Islet precursor cell (in vitro differentiated cells): ENCODE data around the gene RPS6KL1.

ENCODE experiments used
- DNase-seq: peaks from one replicate; pipeline ENCODE4 v3.0.0-alpha.2; 2018

RPS6KL1 gene

DNA sequence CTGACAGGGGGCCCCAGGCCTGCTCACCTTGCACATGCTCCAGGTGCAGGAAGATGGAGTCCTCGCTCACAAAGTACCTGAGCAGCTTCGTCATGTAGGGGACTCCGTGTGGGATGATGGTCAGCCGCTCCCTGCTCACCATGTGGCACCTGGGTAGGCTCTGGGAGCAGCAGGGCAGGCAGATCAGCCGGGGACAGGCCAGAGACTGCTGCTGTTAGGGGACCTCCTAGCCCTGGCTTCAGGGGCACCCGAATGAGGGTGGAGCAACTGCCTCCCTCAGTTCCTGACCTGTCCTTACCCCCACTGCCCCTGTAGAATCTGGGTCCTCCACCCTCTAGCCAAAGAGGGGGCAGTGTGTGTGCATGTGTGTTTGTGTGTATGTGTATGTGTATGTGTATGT lies 11.8 kb downstream of the RPS6KL1 start:
- DNase-seq: no peak

DNA sequence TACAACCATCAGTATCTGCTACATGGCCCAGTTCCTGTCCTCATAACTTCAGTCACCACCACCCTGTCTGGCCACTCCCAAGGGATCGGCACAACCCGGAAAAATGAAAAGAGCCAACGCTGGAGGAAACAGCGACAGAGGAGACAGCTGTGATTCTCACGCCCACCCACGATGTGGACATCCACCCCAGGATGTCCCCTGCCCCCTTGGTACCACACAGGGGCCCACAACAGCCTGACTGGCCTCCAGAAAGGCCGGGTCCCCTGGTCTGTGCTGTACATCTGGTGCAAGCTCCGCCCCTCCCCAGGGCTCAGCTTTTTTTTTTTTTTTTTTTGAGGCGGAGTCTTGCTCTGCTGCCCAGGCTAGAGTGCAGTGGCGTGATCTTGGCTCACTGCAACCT lies 12.5 kb downstream of the RPS6KL1 start:
- DNase-seq: no peak

DNA sequence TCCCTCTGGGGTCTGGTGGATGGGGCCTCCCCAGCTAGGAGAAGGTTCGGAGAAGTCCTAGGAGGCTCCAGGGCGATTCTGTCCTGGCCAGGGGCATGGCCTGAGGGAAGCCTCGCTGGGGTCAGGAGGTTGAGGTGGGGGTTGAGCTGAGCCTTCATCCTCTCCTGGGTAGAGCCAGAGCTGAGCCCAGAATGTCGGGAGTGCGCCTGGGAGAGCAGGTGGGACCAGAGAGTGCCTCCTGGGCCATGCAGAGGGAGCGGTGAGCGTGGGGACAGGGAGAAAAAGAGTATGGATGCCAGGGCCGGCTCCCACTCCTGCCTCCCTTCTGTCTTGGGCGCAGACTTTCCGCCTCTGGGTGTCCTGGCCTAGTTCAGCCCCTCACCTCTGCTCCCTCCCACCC lies 13.1 kb downstream of the RPS6KL1 start:
- no peak for DNase-seq

DNA sequence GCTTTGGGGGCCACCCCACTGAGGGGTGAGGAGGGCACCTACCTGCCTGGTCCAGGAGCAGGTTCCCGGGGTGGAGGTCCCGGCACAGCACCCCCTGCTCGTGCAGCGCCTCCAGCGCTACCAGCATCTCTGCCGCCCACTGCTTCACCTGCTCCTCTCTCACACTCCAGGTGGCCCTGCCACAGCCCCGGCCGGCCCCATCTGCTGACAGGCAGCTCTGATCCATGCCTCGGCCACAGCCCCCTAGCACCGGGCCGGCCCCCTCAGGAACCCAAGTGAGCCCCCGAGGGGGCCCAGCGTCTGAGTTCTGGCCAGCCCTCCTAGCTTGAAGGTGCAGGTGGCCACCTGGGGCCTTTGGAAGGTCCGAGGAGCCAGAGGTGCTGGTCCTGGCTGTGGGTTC lies 13.6 kb downstream of the RPS6KL1 start:
- DNase-seq: no peak

DNA sequence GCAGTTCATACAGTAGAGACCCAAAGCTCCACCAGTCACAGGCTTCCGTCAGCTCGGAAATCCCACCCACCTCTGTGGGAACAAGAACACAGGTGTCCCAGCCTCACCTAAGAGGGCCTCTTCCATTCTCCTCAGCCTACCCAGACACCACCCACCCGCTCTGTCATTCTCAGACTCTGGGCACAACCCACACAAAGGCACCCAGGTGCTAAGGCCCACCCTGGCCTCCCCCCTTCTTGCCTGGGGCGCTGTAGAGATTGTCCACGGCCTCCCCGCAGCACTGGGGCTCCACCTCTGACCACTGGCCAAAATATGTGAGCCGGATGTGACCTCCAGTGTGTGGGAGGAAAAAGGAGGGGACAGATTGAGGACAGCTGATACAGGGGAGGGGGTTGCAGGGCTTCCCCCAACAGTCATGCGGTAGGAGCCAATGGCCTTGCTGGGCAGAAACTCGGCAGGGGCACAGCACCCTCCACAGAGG lies 14.2 kb downstream of the RPS6KL1 start:
- no peak for DNase-seq

DNA sequence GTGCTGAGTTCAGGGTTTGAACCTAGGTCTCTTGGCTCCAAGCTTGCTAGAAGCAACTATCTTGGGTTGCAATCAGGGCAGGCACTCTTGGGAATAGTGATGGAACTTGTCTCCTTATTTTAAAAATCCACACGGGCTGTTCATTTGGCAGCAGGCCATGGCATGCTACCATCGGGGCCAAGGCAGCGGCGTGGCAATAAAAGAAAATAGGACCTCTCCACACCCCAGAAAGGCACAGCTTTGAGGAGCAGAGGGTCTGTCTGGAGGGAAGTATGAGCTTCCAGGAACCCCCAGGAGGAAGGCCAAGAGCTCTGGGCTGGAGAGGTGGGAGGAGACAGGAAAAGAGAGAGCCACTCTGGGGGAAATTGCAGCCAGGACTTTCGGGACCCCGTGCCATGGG lies 15.3 kb downstream of the RPS6KL1 start:
- DNase-seq: no peak

DNA sequence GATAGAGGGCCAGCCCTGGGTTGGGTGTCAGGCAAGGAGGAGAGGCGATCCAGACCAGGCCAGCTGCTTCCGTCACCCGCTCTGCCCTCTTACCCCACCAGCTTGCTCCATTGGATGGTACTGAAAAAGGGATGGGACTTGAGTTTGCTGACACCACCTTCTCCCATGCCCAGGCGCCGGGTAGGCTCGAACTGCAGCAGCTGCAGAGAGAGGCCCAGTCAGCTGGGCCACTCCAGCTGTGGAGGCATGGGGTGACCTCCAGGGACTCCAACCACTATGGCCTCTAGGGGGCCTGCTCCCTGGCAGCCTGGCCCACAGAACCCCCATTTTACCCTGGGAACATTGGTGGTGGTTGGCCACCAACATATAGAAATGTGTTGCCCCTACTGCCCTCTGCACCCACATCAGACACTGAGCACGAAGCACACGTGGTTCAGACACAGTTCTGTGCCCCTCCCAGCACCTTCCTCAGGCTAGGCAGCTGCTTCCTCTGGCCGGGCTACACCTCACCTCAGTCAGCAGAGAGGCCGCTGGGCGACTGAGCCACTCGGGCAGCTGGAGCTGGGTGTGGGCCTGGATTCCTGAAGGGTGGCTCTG lies 16.0 kb downstream of the RPS6KL1 start:
- no peak for DNase-seq

DNA sequence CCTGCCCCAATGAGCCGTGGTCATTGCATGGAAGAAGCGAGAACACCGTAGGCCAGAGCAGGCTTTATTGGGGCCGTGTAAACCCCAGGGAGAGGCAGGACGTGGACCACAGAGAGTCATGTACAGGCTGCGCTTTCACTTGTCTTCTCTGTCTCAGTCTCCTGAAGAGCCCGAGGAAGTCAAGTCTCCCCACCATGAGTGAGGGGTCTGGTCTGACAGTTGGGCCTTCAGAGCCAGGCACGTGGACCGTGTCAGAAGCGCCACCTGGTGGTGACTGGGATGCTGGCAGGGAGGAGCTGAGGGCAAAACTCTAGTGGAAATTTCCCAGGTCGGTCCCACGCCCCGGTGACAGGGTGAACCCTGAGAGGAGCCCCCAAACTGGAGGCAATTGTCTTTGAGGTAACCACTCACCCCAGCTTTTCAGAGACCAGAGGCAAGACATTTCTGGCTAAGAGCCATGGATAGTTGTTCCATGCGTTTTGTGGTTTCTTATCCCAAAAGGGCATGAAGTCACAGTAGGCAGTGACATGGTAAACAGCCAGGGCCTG lies 17.4 kb downstream of the RPS6KL1 start:
- DNase-seq: peak; percentile 76

DNA sequence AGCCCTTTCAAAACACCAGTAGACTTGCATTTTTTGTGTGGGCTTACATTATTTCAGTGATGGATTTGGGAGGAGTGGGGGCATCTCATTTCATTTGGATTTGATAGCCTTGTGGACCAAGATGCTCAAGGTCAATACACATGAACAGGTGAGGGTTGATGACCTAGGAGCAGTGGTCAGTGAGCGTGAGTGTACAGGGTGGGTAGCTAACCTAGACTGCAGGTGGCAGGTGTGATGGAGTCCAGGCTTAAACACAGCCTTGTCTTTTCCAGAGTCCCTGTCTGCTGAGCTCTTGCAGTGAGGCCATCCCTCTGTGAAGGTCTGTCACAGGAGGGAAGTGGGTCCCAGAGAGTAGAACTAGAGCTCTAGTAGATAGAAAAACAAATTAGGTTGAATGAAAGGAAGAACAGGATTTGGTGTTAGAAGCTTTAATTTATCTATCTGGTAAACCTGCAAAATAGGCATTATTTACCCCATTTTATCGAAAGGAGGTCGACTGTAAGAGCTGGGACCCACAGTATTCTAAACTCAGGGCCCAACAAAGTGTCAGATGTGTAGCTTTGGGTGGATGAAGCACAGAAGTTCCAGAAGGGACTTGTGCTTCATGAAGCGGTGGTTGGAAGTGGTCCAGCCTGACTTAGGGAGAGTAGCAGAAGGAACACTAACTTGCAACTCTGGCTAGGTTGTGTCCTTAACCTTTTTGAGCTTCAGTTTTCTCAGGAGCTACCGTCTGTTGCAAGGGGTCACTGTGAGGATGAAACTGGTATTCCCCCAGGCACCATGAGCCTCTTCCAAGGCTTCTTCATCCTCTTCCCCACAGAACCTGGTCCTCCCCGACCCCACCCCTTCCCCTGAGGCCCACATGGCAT lies 18.2 kb downstream of the RPS6KL1 start:
- DNase-seq: no peak

DNA sequence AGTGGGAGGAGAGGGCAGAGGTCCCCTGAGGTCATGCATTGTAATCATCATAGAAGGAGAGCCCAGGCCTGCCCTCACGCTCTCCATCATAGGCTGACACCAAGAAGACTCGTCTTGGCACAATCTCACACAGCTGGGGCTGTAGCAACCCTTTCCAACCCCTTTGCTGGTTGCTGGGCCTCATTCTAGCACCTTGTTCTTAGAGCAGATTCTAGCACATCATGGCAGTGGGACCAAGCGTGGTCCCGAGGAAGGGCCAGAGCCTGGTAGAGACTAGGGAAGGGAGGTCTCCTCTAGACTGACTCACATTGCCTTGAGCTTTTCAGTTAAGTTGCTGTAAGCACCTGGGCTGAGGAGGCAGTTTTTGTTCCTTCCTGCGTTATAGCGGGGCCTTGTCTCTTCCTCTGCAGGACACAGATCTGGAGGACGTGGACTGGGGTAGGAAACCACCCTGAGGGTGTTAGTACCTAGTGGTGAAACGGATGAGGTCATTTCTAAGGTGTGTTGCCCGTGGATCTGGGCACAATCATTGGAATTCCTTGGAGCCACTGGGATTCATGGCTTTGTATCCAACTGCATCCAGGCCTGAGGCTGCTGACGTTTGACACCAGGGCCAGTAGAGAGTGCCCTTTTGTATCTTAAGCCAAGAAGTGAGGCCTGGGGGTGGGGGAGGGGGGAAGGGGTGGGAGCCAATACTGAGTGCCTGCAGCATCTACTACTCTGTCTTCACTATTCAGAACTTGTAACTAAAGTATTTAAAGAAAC lies 19.9 kb downstream of the RPS6KL1 start:
- peak; percentile 82 for DNase-seq

DNA sequence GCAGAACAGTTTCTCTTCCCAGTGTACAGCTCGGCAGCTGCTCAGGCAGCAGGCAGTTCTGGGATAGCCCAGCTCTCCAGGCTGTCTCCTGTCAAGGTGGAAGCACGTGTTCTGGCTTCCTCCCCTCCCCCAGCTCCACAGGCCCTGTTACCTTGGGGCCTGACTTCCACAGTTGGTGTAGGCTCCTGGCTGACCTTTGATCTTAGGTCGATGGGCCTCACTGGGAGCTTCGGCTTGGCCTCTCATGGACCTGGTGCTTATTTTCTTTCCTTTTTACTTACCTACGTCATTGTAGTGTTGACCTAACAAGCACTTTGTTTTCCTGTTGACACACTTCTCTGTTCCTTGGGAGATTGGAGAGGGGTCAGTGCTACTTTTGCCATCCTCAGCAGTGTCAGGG lies 24.4 kb downstream of the RPS6KL1 start:
- no peak for DNase-seq

DNA sequence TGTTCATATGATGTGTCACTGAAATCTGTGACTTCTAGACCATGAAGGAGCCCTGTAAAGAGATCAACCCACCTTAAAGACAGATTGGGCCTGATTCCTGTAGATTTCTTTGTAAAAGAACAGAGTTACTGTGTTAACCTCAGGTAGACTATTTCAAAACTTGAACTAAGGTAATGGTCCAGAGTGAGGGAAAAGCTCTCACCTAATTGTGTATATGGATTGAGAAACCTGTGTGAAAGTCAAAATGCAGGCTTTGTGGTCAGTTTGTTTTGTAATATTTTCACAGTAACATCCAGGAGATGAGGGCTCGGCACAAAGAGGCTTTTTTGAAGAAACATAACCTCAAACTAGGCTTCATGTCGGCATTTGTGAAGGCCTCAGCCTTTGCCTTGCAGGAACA lies 25.0 kb downstream of the RPS6KL1 start:
- DNase-seq: no peak

DNA sequence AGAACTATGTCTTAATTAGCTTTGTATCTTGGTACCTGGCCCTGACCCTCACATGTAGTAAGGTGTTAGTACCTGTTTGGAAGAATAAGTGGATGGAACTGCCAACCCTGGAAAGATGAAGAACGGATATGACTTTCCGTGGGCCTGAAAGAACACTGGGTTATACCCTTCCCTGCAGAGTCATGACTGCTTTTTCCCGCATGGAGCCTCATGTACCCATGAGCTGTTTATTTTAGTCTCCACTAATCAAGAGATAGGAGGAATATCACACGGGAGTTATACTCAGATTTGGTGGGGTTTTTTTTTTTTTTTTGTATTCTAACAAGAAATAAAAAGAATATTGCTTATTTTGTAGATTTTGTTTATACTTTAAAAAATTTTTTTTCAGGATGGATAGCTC lies 25.4 kb downstream of the RPS6KL1 start:
- DNase-seq: no peak

DNA sequence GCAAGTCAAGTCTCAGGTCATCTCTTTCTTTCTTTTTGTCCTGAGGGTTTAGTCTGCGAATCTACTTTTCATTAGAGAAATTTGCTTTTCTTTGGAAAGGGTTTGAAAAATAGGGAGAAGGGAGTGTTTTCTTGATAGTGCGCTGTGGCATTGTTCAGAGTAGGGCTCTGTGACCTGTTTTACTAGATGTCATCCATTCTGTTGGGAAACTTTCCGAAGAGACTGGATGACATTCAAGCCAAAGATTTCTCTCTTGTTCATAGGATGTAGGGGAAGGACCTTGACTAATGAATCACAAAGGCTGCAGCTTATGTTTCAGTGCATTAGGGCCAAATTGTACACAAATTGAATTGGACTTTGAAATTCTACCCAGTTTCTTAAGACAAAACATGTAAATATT lies 26.7 kb downstream of the RPS6KL1 start:
- no peak for DNase-seq

DNA sequence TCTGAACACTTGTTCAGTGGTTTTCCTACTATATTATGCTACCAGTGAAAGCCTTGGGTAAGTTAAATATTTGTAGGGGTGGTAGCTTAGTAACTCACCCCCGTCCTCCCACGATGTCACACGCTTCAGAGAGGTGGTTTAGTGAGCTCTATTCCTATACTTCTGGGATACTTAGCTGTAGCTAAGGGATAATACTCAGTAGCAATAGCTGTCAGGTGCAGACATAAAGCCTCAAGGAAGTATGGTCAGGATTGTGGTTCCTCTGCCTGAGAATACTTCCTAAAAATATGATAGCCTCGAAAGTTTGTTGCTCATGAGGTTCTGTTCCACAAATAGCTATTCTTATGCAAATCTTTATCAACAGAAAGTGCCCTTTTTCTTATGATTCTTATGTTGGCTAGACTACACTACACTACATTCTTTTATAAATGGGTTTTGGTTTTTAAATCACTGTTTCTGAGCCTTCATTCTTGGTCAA lies 29.4 kb downstream of the RPS6KL1 start:
- no peak for DNase-seq

DNA sequence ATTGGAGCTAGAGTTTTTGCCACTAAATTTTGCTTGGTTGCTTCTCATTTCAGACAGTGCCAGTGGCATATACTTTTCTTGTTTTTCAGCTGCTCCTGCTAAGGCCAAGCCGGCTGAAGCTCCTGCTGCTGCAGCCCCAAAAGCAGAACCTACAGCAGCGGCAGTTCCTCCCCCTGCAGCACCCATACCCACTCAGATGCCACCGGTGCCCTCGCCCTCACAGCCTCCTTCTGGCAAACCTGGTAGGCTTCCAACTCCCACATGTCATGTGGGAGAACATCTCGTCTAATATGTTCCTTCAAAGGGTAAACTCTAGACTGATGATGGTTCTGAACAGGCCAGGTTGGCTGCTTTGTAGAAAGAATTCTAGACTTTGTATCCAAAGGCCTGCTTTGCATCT lies 30.3 kb downstream of the RPS6KL1 start:
- DNase-seq: no peak

DNA sequence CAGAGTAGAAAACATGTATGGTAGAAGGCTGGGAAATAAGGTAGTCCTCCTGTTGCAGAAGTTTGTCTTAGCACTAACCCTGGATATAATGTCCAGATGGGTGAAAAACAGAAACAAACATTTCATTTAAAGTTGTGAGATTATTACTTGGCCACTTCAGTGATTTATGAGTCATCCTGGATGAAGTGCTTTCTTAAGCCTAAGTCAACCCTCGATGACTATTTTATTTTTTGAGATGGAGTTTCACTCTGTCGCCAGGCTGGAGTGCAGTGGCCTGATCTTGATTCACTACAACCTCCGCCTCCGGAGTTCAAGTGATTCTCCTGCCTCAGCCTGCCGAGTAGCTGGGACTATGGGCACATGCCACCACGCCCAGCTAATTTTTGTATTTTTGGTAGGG lies 31.2 kb downstream of the RPS6KL1 start:
- no peak for DNase-seq

DNA sequence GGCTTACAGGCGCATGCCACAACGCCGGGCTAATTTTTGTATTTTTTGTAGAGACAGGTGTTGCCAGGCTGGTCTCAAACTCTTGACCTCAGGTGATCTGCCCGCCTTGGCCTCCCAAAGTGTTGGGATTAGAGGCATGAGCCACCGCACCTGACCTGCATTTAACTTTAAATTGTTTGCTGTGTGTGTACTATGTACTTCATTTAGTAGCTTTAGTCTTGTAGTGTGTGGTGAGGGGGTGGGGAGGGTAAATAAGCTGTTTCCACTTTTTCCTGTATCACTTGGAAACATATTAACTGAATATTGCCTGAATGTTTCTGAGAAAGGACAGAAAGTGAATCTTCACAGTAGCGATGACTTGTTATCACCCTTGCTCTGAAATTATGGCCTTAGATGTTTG lies 32.8 kb downstream of the RPS6KL1 start:
- DNase-seq: no peak

DNA sequence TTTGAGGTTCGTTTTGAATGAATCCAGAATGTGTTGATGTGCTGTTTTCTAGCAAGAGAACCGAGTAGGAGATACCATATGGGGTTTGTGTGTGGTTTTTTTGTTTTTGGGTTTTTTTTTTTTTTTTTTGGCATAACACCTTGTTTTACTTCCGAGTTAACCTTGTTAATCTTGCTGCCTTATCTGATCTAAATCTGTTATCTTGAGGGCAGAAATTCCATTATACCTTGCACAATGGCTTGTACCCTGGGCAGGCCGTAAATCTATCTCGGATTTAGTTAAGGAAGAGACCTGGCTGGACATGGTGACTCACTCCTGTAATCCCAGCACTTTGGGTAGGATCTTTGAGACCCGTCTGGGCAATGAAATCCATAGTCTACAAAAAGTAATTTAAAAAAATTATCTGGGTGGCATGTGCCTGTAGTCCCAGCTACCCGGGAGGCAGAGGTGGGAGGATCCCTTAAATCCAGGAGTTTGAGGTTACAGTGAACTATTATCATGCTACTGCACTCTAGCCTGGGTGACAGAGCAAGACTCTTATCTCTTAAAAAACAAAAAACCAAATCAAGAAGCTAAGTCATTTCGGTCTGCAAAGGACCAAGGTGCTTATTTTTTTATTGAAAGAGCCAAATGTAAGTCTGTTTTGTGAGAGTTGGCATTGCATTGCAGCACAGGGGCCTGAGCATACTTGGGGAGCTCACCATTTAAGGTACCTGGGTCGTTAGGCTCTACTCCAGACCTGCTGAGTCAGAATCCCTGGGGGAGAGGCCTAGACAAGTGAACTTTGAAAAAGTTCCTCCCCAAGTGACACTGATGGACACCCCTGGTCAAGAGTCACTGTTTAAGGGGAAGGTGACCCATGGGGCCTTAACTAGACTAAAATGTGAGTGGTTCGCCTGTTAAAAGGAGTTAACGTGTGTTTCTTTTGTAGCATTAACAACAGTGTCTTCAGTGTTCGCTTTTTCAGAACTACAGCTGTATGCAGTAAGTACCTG lies 34.6 kb downstream of the RPS6KL1 start:
- peak; percentile 74 for DNase-seq

DNA sequence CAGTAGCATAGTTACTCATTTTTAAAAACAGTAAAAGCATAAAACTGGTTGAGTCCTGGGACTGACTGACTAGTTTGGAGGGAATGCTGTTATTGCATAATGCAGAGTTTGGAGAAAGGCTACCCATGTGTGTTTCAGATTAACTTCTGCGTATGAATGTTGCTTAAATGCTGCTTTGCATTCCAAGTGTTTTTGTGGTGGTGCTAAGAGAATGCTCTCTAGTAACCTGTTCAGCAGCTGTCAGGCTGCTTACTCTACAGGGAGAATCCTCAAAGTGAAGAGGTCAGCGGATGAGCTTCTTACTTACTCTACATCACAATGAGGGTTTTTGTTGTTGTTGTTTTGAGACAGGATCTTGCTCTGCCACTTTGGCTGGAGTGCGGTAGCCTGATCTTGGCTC lies 37.1 kb downstream of the RPS6KL1 start:
- DNase-seq: peak; percentile 83

DNA sequence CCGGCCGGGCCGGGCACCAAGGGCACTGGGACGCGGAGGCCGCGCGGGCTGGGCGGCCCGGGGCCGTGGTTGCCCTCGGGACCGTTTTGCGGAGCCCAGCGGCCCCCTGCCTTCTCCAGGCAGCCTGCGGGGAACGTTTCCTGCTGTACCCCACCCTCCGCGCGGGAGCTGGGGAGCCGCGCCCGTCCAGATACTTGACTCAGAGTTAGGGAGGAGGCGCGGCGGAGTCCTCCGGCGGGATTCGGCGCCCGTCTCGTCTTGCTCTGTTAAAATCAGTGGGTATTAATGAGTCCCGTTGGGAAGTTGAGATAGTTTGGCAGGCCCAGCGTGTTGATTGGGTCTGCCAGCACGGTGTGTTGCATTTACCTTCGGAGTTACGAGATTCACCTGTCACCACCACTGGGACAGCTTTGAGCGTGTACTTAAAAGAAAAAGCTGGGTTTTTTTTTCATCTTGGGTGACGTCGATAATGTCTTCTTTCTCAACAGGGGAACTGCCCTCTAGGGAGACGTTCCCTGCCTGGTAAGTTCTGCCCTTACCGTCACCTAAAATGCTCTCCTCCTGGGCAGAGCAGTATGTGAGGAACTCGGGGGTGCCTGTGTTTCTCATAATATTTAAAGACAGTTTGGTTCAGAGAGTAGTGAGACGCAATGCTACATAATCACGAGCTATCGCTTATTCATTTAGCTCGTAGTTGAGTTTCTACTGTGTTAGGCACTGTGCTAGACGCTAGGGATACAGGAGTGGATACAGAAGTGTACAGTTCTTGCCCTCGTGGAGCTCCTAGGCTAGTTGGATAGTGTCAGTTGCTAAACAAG lies 40.7 kb downstream of the RPS6KL1 start:
- no peak for DNase-seq
